ENCODE measurements around the gene UQCRQ. TPM values are rescaled to one million over a fixed set of nuclear protein-coding genes. Genes with fewer than 3 reads are reported as not detected.
A peak's percentile ranks its signal among the peaks of the same experiment; 100 is the strongest.

Gene UQCRQ
- total and polyA plus RNA-seq, 9 of the 15 experiments (the other 6 are each of a cell fraction or from before 2014, with no cell fraction given) = 235 to 2,421 (median 883) TPM

DNA sequence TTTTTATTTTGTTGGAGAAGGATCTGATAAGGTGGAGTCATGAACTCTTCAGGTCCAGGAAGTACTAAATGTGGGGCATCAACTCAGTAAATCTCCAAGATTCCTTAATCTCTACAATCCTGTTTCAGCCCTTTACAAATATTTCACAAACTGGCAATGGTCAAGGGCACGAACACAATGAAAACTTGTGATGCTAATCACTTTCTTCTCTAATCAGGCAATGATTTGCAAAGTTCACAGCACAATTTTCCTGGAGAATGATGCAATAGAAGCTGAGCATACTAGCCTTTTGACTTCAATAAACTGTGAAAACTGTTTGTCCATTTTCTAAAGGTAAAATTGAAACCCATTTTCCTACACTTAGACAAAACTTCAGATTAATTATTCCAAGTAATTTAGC lies 17.1 kb upstream of the UQCRQ start:
- Histone ChIP-seq H4K20me1 (replicated peaks; ENCODE audit: control insufficient read depth, insufficient read depth, low read length) (no peaks in the 10 kb centered on the region), H3K27ac (ENCODE audit: extremely low read depth, low read depth, low read length) (no peak overlapping the region), H3K36me3 (ENCODE audit: control insufficient read depth, insufficient read depth, low read length) (no peaks in the 10 kb centered on the region), H2AFZ (ENCODE audit: low read depth, low read length) (peak overlapping the region; percentile 75), H3K9me3 (replicated peaks; ENCODE audit: control insufficient read depth, insufficient read depth, low read depth, low read length) (no peaks in the 10 kb centered on the region), H3K9ac (ENCODE audit: insufficient read depth in 1 of 2, low read depth in 2 of 2, low read length in 2 of 2) (no peak overlapping the region), H3K9me1 (ENCODE audit: control insufficient read depth, insufficient read depth, low read length) (no peaks in the 10 kb centered on the region), H3K4me2 (ENCODE audit: insufficient read depth, low read length) (no peak overlapping the region), H3K79me2 (ENCODE audit: control insufficient read depth, insufficient read depth, low read length) (no peaks in the 10 kb centered on the region), H3K27me3 (ENCODE audit: control insufficient read depth in 2 of 2, insufficient read depth in 2 of 2, low read length in 2 of 2) (no peaks in the 10 kb centered on the region), H3K4me3 (no peak overlapping the region), H3K4me1 (replicated peaks in 1 of 2; ENCODE audit: control insufficient read depth in 2 of 2, insufficient read depth in 2 of 2, low read length in 2 of 2) (peaks cover 0 to 14% of the 10 kb centered on the region in 2 experiments; a peak in 3 of 5 replicates)
- in situ Hi-C loops (cut with MboI) (no loop called here), intact Hi-C loops (cut with micrococcal nuclease) (no loop called here)
- ChIA-PET POLR2A (interaction anchor here (0.7 to 3.1 kb wide), 8 partner anchors 9 to 474 kb away, joined by 3 to 25 read pairs (median 8); partner anchors contain the start of genes GDF9 and UQCRQ), CTCF (ENCODE audit: low intra/inter-chr PET ratio) (no interaction called here)
- no TSS peak for BruUV-seq (replicated peaks)
- FAIRE-seq (no peak), ATAC-seq (peak; percentile 46), DNase-seq (ENCODE audit: extremely low read depth in 1 of 4, low spot score in 3 of 4) (no peak)
- WGBS (ENCODE audit: insufficient coverage, low coverage, missing lambda C conversion rate) = 4% methylated on average over 1 of the region's 1 CpG
- TF ChIP-seq HNRNPUL1 (IDR thresholded peaks at IDR 0.05; ENCODE audit: low read length) (no peak), PTBP1 (IDR thresholded peaks at IDR 0.05; ENCODE audit: low read depth, low read length) (no peak), HOXB6 (CRISPR knock-in tag; IDR thresholded peaks at IDR 0.05; ENCODE audit: borderline replicate concordance) (no peak), NR2C2 (CRISPR knock-in tag; IDR thresholded peaks at IDR 0.05) (no peak), NR2C2 (tag; IDR thresholded peaks at IDR 0.05) (peak; percentile 78), RFX1 (IDR thresholded peaks at IDR 0.05) (no peak), BHLHE40 (IDR thresholded peaks at IDR 0.05; ENCODE audit: low read length) (no peak), ZNF589 (CRISPR knock-in tag; IDR thresholded peaks at IDR 0.05; ENCODE audit: low read depth) (0 out of 2 replicates have a peak, but pooled peaks have one; percentile 25), JUND (IDR thresholded peaks at IDR 0.05; ENCODE audit: borderline replicate concordance, low read depth, low read length) (peak; percentile 37; the same call in 1 of the 2 replicates), JUND (tag; IDR thresholded peaks at IDR 0.05; ENCODE audit: borderline replicate concordance, low read depth, low read length) (peak; percentile 38; the same call in 1 of the 3 replicates)
- TF ChIP-seq, protein P1, sequence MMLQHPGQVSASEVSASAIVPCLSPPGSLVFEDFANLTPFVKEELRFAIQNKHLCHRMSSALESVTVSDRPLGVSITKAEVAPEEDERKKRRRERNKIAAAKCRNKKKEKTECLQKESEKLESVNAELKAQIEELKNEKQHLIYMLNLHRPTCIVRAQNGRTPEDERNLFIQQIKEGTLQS (IDR thresholded peaks at IDR 0.05) = peak; percentile 96
- TF ChIP-seq, protein P1 (CRISPR knock-in tag; conservative IDR thresholded peaks at IDR 0.05) = no peak
- TF ChIP-seq, protein P2, sequence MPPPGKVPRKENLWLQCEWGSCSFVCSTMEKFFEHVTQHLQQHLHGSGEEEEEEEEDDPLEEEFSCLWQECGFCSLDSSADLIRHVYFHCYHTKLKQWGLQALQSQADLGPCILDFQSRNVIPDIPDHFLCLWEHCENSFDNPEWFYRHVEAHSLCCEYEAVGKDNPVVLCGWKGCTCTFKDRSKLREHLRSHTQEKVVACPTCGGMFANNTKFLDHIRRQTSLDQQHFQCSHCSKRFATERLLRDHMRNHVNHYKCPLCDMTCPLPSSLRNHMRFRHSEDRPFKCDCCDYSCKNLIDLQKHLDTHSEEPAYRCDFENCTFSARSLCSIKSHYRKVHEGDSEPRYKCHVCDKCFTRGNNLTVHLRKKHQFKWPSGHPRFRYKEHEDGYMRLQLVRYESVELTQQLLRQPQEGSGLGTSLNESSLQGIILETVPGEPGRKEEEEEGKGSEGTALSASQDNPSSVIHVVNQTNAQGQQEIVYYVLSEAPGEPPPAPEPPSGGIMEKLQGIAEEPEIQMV (tag; conservative IDR thresholded peaks at IDR 0.05; ENCODE audit: low read depth) = no peak
- TF ChIP-seq, protein P3, sequence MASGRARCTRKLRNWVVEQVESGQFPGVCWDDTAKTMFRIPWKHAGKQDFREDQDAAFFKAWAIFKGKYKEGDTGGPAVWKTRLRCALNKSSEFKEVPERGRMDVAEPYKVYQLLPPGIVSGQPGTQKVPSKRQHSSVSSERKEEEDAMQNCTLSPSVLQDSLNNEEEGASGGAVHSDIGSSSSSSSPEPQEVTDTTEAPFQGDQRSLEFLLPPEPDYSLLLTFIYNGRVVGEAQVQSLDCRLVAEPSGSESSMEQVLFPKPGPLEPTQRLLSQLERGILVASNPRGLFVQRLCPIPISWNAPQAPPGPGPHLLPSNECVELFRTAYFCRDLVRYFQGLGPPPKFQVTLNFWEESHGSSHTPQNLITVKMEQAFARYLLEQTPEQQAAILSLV (tag; IDR thresholded peaks at IDR 0.05) = peak; percentile 57; the same call in 1 of the 2 replicates
- TF ChIP-seq, protein P4, sequence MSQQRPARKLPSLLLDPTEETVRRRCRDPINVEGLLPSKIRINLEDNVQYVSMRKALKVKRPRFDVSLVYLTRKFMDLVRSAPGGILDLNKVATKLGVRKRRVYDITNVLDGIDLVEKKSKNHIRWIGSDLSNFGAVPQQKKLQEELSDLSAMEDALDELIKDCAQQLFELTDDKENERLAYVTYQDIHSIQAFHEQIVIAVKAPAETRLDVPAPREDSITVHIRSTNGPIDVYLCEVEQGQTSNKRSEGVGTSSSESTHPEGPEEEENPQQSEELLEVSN (IDR thresholded peaks at IDR 0.05; ENCODE audit: borderline replicate concordance in 1 of 2, extremely low read depth in 1 of 2, insufficient read depth in 1 of 2, insufficient read length in 1 of 2, low read depth in 1 of 2, low read length in 1 of 2, poor library complexity in 1 of 2, severe bottlenecking in 1 of 2) = no peak
